ENCODE data around the gene IBA57.

The IBA57 gene

DNA sequence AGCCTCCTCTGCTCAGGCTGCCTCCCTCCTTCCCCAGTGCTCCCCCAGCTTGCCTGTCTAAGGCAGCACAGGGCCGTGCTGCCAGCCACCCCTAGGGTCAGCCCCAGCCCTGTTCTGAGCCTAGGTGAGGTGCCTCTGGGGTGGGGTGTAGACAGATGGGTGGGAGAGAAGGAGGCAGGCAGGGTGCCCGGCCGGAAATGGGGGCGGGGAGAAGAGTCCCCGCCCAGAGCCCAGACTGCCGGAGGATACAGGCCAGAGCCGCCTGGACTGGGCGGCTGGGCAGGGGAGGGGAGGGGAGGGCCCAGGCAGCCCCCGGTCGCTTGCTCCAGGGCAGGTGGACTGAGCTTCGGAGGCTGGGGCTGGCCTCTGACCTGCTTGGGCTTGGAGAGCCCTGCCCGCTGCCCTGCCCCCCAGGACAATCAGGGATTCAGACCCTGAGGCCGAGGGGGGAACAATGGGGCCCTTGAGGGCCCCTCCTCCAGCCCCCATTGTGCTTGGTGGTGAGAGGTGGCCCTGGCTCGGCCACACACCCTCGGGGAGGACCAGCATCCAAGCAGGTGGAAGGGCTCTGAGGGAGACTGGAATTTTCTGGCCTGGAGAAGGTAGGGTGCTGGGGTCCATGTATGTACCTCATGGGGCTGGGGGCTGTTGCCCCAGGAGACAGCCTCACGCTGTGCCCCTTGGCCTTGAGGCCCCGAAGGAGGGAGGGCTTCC lies 16.0 kb upstream of the IBA57 start, which contains the start of gene GJC2:
Gene GJC2, plus strand, starts transcription at position 525 of the 714 bp plus-strand sequence. CDS start 7,829 bp downstream, outside the sequence.
- TF ChIP-seq, protein P1, sequence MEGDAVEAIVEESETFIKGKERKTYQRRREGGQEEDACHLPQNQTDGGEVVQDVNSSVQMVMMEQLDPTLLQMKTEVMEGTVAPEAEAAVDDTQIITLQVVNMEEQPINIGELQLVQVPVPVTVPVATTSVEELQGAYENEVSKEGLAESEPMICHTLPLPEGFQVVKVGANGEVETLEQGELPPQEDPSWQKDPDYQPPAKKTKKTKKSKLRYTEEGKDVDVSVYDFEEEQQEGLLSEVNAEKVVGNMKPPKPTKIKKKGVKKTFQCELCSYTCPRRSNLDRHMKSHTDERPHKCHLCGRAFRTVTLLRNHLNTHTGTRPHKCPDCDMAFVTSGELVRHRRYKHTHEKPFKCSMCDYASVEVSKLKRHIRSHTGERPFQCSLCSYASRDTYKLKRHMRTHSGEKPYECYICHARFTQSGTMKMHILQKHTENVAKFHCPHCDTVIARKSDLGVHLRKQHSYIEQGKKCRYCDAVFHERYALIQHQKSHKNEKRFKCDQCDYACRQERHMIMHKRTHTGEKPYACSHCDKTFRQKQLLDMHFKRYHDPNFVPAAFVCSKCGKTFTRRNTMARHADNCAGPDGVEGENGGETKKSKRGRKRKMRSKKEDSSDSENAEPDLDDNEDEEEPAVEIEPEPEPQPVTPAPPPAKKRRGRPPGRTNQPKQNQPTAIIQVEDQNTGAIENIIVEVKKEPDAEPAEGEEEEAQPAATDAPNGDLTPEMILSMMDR (IDR thresholded peaks at IDR 0.05) = no peak
- no peak for TF ChIP-seq ZFX (IDR thresholded peaks at IDR 0.05; ENCODE audit: borderline replicate concordance)
- no peak within 1 kb of the TSS for H3K27ac ChIP-seq

DNA sequence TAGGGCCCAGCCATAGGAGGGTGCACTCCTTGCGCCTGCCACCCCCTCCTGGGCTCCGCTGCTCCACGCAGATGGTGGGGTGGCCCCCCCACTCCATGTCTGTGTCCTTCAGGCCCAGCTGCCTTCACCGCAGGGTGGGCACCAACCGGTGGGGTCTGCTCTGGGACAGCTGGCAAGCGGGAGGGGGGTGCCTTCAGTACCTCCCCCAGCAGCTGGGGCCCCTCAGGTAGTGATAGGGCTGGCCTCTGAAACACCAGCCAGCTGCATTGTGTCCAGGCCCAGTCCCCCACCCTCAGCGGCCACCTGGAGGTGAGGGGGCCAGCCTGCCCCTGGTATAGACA lies 15.5 kb upstream of the IBA57 start:
- H3K27ac ChIP-seq = no peak overlapping the region
- TF ChIP-seq, protein P1 (IDR thresholded peaks at IDR 0.05) = no peak
- no peak for TF ChIP-seq ZFX (IDR thresholded peaks at IDR 0.05; ENCODE audit: borderline replicate concordance)

DNA sequence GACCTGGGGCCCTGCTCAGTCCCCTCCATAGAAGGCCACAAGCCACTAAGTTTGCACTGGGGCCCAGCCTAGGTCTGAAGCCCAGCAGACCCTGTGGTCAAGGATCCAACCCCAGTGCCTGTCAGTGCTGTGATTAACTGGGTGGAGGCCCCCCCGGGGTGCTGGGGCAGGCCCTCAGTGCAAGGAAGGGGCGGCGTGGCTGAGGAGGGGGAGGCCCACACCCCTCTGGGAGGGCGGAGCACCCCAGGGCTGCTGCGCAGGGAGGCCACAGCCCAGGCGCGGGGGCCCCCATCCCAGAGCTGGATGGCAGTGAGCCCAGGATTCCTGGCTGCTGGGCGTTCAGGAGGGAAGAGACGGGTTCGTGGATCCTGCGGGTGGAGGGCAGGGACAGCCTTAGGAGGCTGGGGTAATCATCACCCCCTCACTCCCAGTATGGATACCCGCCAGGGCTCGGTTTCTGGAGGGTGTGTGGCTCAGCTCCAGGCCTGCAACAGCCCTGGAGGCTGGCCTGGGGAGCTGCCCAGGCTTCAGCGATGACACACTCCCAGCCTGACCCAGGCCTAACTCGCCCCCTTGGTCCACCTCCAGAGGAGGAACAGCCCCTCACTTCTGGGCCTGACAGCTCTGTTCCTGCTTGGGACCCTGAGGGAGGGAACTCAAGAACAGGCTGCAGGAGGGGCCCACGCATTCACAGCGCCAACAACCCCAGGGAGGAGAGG lies 15.0 kb upstream of the IBA57 start:
- TF ChIP-seq, protein P1 (IDR thresholded peaks at IDR 0.05) = no peak
- TF ChIP-seq ZFX (IDR thresholded peaks at IDR 0.05; ENCODE audit: borderline replicate concordance) = no peak
- no peak overlapping the region for H3K27ac ChIP-seq

DNA sequence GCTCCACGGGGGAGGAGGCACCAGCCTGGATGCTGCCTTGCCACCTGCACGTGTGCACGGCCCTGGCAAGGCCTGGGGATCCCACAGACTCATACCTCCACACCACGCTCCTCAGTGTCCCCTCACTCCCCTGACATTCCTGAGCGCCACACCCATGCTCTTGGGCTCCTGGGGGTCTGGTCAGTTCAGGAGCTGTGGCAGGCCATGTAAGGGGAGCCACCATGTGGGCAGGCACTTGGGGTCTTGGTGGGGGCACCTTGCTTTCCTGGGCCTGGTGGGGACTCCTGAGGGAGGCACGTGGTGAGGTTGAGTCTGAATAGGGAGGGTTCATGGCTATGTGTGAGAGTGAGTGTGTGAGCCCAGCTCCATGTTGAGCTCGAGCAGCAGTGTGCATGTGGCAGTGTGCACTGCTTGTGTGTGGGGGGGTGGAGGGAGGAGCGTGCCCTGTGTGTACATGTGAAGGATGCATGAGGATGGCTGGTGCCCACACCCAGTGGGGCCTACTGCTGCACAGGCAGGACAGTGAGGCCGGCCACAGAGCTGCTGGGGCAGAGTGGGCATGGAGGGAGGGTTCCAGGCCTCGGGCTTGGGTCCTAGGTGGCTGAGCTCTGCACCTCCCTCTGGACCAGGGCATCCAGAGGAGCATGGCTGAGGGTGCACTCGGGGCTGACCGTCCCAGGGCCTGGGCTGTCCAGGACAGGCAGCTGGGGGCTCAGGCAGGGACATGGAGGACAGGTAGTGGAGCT lies 14.3 kb upstream of the IBA57 start:
- TF ChIP-seq, protein P1 (IDR thresholded peaks at IDR 0.05) = no peak
- no peak for TF ChIP-seq ZFX (IDR thresholded peaks at IDR 0.05; ENCODE audit: borderline replicate concordance)
- H3K27ac ChIP-seq = no peak overlapping the region

DNA sequence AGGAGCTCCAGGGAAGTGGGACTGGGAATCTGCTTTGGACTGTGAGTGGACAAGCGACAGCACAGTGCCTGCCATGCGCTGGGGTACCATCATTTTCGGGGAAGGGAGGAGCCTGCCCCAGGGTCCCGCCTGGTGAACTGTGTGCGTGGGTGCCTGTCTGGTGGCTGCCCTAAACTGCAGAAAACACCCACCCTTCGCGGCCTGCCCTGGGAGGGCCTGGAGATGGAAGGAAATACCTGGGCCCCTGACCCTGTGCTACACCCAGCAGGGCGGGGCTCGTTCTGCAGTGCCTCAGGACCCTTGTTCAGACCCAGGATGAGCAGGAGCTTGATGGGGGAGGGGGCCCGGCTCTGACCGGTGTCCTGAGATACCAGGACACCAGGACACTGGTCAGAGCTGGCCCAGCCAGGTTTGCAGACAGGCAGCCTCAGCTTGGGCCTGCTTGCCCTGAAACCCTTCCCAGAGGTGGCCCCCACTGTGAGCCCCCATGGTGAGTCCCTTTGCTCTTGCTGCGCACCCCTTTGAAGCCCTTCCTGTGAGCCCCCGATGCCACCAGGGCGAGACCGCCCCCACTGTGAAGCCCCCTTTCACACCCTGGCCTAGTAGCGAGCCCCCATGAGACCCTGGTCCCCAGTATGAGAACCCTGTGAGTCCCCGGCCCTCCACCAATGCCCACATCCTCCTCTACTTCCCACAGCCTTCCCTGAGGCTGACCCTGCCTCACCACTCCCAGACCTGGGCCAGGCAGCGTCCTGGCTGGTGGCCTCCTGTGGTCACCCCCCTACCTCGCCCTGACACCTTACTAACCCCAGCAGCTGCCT lies 13.3 kb upstream of the IBA57 start:
- no peak overlapping the region for H3K27ac ChIP-seq
- TF ChIP-seq, protein P1 (IDR thresholded peaks at IDR 0.05) = no peak
- no peak for TF ChIP-seq ZFX (IDR thresholded peaks at IDR 0.05; ENCODE audit: borderline replicate concordance)

DNA sequence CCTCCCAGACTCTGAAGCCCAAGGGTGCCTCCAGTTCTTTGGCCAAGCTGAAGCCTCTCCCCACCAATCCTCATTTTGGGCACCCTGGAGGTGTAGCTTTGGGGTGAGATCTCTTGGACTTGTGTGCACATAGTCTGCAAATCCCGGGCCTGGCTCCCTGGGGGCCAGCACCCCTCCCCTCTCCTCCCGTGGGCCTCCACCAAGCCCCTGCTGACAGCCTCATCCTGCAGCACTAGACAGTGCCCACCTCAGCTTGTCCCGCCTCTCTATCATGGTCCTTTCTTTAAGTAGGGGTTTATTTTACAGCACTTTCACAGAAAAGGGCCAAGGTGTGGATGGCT lies 12.7 kb upstream of the IBA57 start:
- no peak overlapping the region for H3K27ac ChIP-seq
- TF ChIP-seq ZFX (IDR thresholded peaks at IDR 0.05; ENCODE audit: borderline replicate concordance) = no peak
- TF ChIP-seq, protein P1 (IDR thresholded peaks at IDR 0.05) = no peak

Data from 22Rv1 (cell line).